ENCODE measurements around the gene GRB10.
A peak's percentile ranks its signal among the peaks of the same experiment; 100 is the strongest.

GRB10 gene

DNA sequence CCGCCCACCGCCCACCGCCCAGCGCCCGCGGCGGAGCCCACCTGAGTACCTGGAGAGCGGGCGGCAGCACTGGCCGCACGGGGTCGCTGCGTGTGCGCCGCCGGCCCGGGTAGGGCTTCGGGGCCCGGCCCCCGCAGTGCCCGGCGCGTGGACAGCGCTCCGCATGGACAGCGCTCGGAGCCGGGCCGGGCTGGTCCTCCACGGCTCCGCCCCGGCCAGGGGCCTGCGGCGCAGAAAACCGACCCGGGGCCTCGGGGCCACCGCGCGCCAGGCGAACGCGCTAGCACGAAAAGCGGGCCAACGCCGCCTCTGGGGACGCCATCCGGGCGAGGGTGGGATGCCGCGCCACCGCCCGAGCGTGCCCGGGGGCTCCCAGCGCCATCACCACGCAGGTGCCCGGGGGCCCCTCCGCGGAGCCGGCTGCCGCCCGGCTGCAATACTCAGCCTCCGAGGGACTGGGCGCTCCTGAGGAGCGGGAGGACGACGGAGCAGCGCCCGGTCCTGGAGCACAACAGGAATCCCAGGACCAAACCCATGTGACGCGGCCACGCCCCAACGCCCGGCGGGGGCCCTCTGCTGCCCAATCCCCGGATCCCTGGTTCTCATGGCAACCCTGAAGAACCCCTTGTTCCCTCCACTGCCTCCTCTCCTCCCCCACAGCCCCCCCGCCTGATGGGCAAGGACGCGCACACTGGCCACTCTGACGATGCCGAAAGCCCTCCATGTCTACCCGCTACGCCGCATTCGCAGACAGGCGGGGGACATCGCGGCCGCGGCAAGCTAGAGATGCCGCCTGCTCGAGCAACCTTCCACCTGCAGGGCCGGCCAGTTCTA is at the start of gene GRB10:
Gene GRB10 (minus strand): TSS at position 522 of the 834 bp plus-strand sequence. CDS start 50,574 bp downstream, outside the sequence.
- peak; percentile 59 to 76 for DNase-seq

GRCh38 chr7:50828801-50829200 is 46.1 kb upstream of the GRB10 start:
- no peak for DNase-seq

- DNase-seq = no peak
Measured at GRCh38 chr7:50828116-50828515, 45.4 kb upstream of the GRB10 start.

DNA sequence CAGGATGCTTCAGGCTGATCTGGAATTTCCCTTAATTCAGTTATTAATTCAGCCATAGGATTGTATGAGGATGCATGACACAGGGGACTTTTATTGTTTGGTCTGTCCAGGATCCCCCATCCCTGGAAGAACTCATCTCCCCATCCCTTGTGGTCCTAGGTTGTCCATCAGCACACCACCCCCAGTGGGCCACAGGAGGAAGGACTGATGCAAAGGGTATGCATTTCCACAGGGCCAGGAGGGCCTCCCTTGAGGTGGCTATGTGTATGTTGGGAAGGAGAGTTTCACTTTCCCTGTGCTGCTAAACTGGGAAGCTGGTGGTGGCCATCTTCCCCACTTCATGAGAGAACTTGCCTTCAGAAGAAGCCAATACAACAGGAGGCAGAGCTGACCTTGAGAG is 44.6 kb upstream of the GRB10 start:
- DNase-seq = no peak

- no peak for DNase-seq
Measured at GRCh38 chr7:50826371-50827172, 43.9 kb upstream of the GRB10 start.

DNA sequence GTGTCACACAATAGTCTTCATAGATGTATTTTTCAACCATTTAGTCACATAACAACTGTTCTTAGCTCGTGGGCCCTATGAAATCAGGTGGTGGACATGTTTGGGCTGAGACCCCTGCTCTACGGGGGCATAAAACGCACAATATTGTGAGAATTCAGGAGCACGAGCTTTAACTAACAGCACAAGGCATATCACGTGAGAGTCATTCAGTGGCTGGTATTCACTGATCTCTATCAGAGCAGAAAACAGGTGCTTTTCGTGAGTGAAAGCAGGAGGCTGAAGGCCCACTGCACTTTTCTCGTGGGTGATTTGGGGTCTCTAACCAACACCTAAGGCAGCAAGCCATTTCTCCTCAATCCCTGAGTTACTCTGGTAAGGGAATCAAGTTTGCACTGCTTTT is 42.8 kb upstream of the GRB10 start:
- DNase-seq = no peak

- DNase-seq = no peak
Measured at GRCh38 chr7:50824882-50825281, 42.2 kb upstream of the GRB10 start.

- no peak for DNase-seq
Measured at GRCh38 chr7:50822706-50823105, 40.0 kb upstream of the GRB10 start.

DNA sequence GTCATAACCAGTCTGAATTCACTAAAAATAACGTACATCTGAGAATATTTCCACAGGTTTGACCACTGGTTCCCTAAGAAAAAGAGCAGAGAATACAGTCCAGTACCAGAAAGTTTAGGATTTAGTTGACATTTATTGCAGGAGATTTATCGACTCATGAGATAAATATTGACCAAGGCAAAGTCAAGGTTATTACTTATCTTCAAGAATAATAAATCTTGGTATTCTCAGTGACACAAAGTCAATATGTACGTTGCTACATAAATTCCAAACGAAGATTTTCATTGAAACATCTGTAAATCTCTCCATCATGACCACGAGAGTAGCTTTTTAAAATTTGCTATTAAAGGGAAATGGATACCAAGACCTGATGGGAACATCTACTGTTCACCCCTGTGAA is 39.4 kb upstream of the GRB10 start:
- DNase-seq = no peak

DNA sequence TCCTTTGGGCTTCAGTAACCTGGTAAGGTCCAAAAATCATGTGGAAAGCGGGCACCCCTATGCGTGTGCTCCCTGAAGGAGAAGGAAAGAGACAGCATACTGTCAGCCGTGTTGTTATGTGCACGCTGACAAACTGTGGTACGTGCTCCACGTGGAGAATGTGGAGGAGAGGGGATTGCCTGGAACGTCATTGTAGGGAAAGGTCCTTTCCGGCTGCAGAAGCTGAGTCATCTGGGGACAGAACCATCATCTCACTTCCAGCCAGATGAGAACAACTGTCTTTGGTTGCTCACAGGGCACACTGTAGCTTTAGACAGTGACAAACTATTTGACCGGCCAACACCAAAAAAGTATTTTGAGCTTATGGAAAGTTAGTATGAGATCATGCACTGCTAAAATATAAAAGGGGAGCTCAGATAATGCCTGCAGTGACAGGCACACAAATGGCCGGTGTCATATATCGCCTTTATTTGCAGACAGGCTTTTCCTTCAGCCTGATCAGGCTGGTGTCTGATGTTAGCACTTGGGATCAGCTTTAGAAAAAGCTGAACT is 38.8 kb upstream of the GRB10 start:
- peak; percentile 65 to 73 for DNase-seq

GRCh38 chr7:50818324-50818723 is 35.6 kb upstream of the GRB10 start:
- no peak for DNase-seq

DNA sequence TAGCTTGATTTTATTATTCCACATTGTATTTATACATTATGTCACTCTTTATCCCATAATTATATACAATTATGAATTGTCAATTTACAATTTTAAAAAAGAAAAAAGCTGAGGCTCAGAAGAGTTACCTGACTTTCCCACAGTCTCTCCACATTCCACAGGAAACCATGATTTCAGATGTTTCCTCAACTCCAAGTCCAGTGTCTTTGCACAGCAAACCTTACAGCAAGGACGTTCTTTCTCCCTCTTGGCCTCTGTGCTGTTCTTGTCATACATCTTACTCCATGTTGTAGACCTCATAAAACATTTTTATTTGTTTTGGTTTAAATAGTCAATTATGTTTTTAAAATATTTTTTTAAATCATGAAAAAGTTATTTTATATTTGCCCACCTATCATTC is 34.9 kb upstream of the GRB10 start:
- no peak for DNase-seq

GRCh38 chr7:50815138-50815537 is 32.4 kb upstream of the GRB10 start:
- DNase-seq = no peak

GRCh38 chr7:50814166-50814565 is 31.5 kb upstream of the GRB10 start:
- DNase-seq = no peak

- peak; percentile 32 to 57 for DNase-seq
Measured at GRCh38 chr7:50812841-50813475, 30.3 kb upstream of the GRB10 start.

DNA sequence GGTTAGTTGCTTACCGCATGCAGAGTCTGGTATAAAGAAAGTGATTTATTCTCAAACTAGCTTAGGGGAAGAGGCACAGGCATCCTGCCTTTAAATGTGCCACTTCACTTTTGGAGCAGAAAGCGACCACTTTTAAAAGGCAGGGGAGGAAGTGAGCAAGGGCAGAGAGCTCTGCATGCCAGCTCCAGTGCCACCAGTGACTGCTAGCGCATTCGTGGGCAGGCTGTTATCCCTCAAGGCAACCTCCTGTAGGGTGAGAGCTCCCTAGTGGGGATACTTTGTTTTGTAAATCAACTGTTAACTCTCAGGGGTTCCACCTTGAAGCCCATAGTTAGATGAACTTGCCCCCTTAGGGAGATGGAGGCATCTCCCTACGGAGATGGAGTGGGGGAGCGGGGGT is 29.4 kb upstream of the GRB10 start:
- no peak for DNase-seq

DNA sequence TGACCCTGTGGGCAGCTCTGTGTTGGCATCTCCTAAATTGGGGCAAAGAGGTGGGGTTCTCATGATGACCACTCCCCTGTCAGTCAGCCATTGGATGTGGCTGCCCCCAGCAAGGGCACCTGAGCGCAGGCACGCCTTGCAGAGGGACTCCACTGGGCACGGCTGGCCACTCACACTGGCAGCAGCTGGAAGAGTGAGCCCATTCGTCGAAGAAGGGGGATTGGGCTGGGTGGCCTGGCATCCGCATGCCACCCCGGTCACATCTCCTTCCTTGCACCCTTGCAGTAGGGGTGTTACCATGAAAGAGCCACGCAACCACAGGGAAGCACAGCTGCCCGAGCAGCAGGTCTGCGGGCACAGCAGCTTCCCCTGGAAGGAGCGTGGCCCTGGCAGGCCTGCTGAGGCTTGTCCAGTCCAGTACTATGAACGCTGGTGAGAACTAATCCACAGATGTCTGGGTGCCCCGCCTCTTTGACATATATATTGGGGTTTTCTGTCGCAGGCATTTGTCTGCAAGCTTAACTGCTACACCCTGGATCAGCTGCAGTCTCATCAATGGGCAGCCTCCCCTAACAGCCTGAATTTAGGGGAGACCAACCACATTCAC is 25.7 kb upstream of the GRB10 start:
- no peak for DNase-seq

GRCh38 chr7:50807026-50807730 is 24.5 kb upstream of the GRB10 start:
- DNase-seq = no peak

DNA sequence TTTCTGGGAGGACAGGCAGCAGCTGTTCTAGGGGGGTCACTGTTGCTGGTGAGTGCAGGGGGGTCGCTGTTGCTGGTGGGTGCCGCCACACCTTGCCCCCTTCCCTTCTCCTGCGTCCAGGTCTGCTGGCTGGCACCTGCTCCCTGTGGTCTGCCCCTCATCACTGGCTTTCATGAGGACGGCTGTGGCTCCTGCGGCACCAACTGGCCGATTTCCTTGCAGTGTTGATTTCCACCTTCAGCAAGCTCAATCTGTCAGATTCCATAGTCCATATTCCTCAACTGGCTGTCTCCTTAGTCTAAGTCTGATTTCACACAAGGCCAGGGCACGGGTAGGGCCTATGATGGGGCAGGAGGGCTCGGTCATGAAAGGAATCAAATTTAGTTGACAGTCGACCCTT is 23.4 kb upstream of the GRB10 start:
- DNase-seq = no peak

DNA sequence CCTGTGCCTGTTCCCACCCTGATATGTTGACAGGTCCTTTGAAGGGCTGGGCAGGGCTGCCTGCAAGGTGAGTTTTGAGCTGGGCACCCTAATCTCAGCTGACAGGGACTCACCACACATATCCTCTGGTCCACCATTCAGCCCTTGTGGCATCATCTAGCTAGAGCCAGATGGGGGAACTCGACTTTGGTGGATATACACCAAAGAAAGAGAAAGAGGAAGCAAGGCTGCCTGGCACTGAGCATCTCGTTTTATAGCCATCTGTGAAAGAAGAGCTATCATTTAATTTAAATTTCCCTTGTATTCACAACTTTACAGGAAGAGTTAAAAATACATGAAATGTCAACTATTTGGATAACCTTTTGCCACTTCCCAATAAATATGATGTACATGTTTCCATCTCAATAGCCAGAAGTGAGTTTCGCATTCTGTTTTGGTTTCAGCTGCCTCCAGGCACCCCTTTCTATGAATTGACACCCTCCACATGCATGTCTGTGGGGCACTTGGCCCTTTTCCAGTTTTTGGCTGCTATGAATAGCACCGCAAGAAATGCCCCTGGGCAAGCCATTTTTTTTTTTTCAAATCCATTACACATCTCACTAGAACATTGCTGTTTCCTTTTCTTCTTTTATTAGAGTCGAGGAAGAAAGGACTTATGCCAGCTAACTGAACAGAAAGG is 22.9 kb upstream of the GRB10 start:
- no peak for DNase-seq

All from SHP77 (cell line).